Endothelial cell of umbilical vein (primary cell): ENCODE measurements around the gene ZC3H15. TPM values are rescaled to one million over a fixed set of nuclear protein-coding genes. Genes with fewer than 3 reads are reported as not detected.

ENCODE experiments used
- BruUV-seq: library from RNA; stranded (reverse); fragments of 400-500 nt; replicated peaks from 2 replicates; lab custom pipeline; 2021; lab: Mats Ljungman, UMichigan
- CTCF ChIA-PET: fragments of 300-600, 350-600 bp; sonication (Branson Sonifier 250); formaldehyde crosslinking; loops from one replicate; lab custom pipeline; 2021; ENCODE audit warnings: antibody characterized with exemption, inconsistent platforms; lab: Charles Lee
- POLR2A ChIA-PET: fragments of 300-600, 350-600 bp; sonication (Branson Sonifier 250); formaldehyde crosslinking; loops from one replicate; lab custom pipeline; 2021; ENCODE audit warnings: antibody characterized with exemption, inconsistent platforms; lab: Charles Lee
- DNase-seq: peaks from one replicate; pipeline ENCODE4 v3.0.0-alpha.2; 2011; ENCODE audit warnings: low read depth, low spot score
- FAIRE-seq: peaks from 2 replicates; lab custom pipeline; 2011; peaks lifted over from hg19 to GRCh38; lab: Jason Lieb, UNC
- H2AFZ ChIP-seq: 2 replicates; pipeline ENCODE4 v1.6.0; 2012; ENCODE audit warnings: low read depth, low read length, control low read depth, inconsistent platforms
- H3K27ac ChIP-seq: 2 replicates; pipeline ENCODE4 v1.5.1; 2011; ENCODE audit warnings: low read depth, mild to moderate bottlenecking, control low read depth, low read length, moderate library complexity; ENCODE audit not compliant: insufficient read depth
- H3K27me3 ChIP-seq, 2 experiments: 2 replicates each; pipeline versions ENCODE4 v1.6.0 to v1.6.1; 2011; ENCODE audit warnings: low read length in 2 of 2, mixed read lengths in 1 of 2; ENCODE audit not compliant: control insufficient read depth in 2 of 2, insufficient read depth in 2 of 2
- H3K36me3 ChIP-seq, 2 experiments: 2 replicates in 1 of 2; 3 replicates in 1 of 2; pipeline ENCODE4 v1.5.1; 2011; ENCODE audit warnings: low read length in 2 of 2, mild to moderate bottlenecking in 1 of 2, moderate library complexity in 1 of 2; ENCODE audit not compliant: control insufficient read depth in 2 of 2, insufficient read depth in 2 of 2; ENCODE audit errors: extremely low read depth in 1 of 2
- H3K4me1 ChIP-seq: 3 replicates; pipeline ENCODE4 v1.5.1; 2011; ENCODE audit warnings: mild to moderate bottlenecking, low read length; ENCODE audit not compliant: control insufficient read depth, insufficient read depth; ENCODE audit errors: extremely low read depth
- H3K4me2 ChIP-seq: 2 replicates; pipeline ENCODE4 v1.6.1; 2011; ENCODE audit warnings: low read length, control low read depth, mixed read lengths; ENCODE audit not compliant: insufficient read depth
- H3K4me3 ChIP-seq, 3 experiments: fragments of 200-600 bp in 1 of 3; sonication (generic), shearing (Covaris generic) in 1 of 3; replicated peaks in 1 of 3; 2 replicates each; pipeline ENCODE4 v1.5.1; 2011 to 2016; ENCODE audit warnings: control low read depth in 3 of 3, low read length in 3 of 3, mild to moderate bottlenecking in 2 of 3, inconsistent platforms in 1 of 3, low read depth in 1 of 3, moderate library complexity in 1 of 3; ENCODE audit not compliant: insufficient read depth in 1 of 3
- H3K79me2 ChIP-seq: 2 replicates; pipeline ENCODE4 v1.6.0; 2012; ENCODE audit warnings: low read length, inconsistent platforms; ENCODE audit not compliant: control insufficient read depth, insufficient read depth
- H3K9ac ChIP-seq: replicated peaks from 2 replicates; pipeline ENCODE3; 2011; ENCODE audit warnings: low read length, control low read depth; ENCODE audit not compliant: insufficient read depth; ENCODE audit errors: extremely low read depth
- H3K9me1 ChIP-seq: replicated peaks from 3 replicates; pipeline ENCODE4 v1.6.0; 2011; ENCODE audit warnings: mild to moderate bottlenecking, low read length; ENCODE audit not compliant: control insufficient read depth, insufficient read depth; ENCODE audit errors: extremely low read depth
- H3K9me3 ChIP-seq: replicated peaks from 2 replicates; pipeline ENCODE4 v1.5.1; 2012; ENCODE audit warnings: low read length, inconsistent platforms; ENCODE audit not compliant: control insufficient read depth, insufficient read depth
- H4K20me1 ChIP-seq: replicated peaks from 2 replicates; pipeline ENCODE3; 2011; ENCODE audit warnings: mild to moderate bottlenecking, low read length; ENCODE audit not compliant: control insufficient read depth, insufficient read depth; ENCODE audit errors: extremely low read depth
- CTCF ChIP-seq, 2 donors: IDR thresholded peaks; 1 replicate in 1 of 2; 2 replicates in 1 of 2; pipeline ENCODE4 v1.5.1; 2011; ENCODE audit warnings: low read length in 2 of 2, mild to moderate bottlenecking in 2 of 2, moderate library complexity in 2 of 2, control low read depth in 1 of 2, inconsistent platforms in 1 of 2, low read depth in 1 of 2; ENCODE audit not compliant: insufficient read depth in 1 of 2; ENCODE audit errors: extremely low read depth in 1 of 2
- EZH2 ChIP-seq: IDR thresholded peaks from 2 replicates; pipeline ENCODE4 v1.6.1; 2012; ENCODE audit warnings: borderline replicate concordance, low read depth, mild to moderate bottlenecking, moderate library complexity, low read length, inconsistent platforms; ENCODE audit not compliant: severe bottlenecking
- FOS ChIP-seq: IDR thresholded peaks from 2 replicates; pipeline ENCODE4 v1.6.1; 2011; ENCODE audit warnings: mild to moderate bottlenecking, low read length, moderate library complexity, borderline replicate concordance; ENCODE audit not compliant: insufficient read depth
- GATA2 ChIP-seq: IDR thresholded peaks from 2 replicates; pipeline ENCODE4 v1.7.0; 2011; ENCODE audit warnings: low read depth, mild to moderate bottlenecking, moderate library complexity, mixed read lengths, low read length; ENCODE audit not compliant: insufficient read length, insufficient read depth
- JUN ChIP-seq: IDR thresholded peaks from 2 replicates; pipeline ENCODE4 v1.6.1; 2011; ENCODE audit warnings: borderline replicate concordance, low read depth; ENCODE audit not compliant: insufficient read length, insufficient read depth
- MAX ChIP-seq: IDR thresholded peaks from 2 replicates; pipeline ENCODE4 v1.6.1; 2011; ENCODE audit not compliant: insufficient read depth, insufficient read length
- MYC ChIP-seq: IDR thresholded peaks from one replicate; pipeline ENCODE4 v1.6.1; 2011; ENCODE audit warnings: mild to moderate bottlenecking, low read depth, low read length
- POLR2A ChIP-seq: IDR thresholded peaks from 2 replicates; pipeline ENCODE4 v1.6.1; 2012; ENCODE audit warnings: low read depth, mild to moderate bottlenecking, control low read depth, low read length
- POLR2AphosphoS5 ChIP-seq: IDR thresholded peaks from 2 replicates; pipeline ENCODE4 v1.6.1; 2012; ENCODE audit warnings: low read depth, mild to moderate bottlenecking, control low read depth, low read length, moderate library complexity; ENCODE audit not compliant: insufficient read depth
- dilution Hi-C: fragments of 300-500 bp; cut with MboI; formaldehyde crosslinking; loops from one replicate; pipeline ENCODE4 v1.15.0; 2019; ENCODE audit warnings: low sequenced_read_pairs; ENCODE audit not compliant: extremely low pct_ligation_motif_present
- intact Hi-C: fragments of 100-400 bp; cut with micrococcal nuclease; formaldehyde crosslinking; loops from one replicate; pipeline ENCODE4 v1.10.0; 2022
- polyA plus RNA-seq, 4 experiments: library from polyadenylated mRNA; depleted of rRNA in 3 of 4; stranded (reverse) in 3 of 4; unstranded in 1 of 4; fragments of >200 nt; gene quantifications; 2 replicates each; pipeline versions ENCODE4 v1.2.1 to v1.2.3, GENCODE V29; 2011 to 2012; ENCODE audit warnings: missing spikeins in 1 of 4
- total RNA-seq: library from RNA; stranded (reverse); gene quantifications from 2 replicates; pipeline ENCODE4 v1.2.3, GENCODE V29; 2021

The ZC3H15 gene
- total and polyA plus RNA-seq, 2 donors (not counting 3 experiments of a cell fraction or from before 2014, with no cell fraction given): 24.1 to 65.1 TPM

- DNase-seq: no peak
- Histone ChIP-seq H3K4me1 (peaks cover 9% of the 10 kb centered on the region), H3K27me3 (no peaks in the 10 kb centered on the region), H3K9ac (no peak overlapping the region), H3K79me2 (no peaks in the 10 kb centered on the region), H3K9me3 (no peaks in the 10 kb centered on the region), H3K4me2 (no peak overlapping the region), H3K9me1 (no peaks in the 10 kb centered on the region), H3K36me3 (no peaks in the 10 kb centered on the region), H3K4me3 (no peak overlapping the region), H3K27ac (no peak overlapping the region), H4K20me1 (no peaks in the 10 kb centered on the region), H2AFZ (no peak overlapping the region)
- ChIA-PET CTCF (interaction anchor here (1.2 to 2.7 kb wide), 3 partner anchors 10 to 14 kb away, joined by 4 to 7 read pairs (median 5); no protein-coding TSS in a partner anchor), POLR2A (no interaction called here)
- FAIRE-seq: no peak
- BruUV-seq: no TSS peak
- dilution Hi-C loops (no loop called here), intact Hi-C loops (loop anchor here (10.0 kb wide), 1 partner anchor 569 kb away; no protein-coding TSS in a partner anchor)
- TF ChIP-seq MAX (no peak), POLR2AphosphoS5 (no peak), MYC (no peak), FOS (no peak)
Observed at GRCh38 chr2:186443851-186444250, 42.2 kb upstream of the ZC3H15 start.

GRCh38 chr2:186445506-186445905, 40.6 kb upstream of the ZC3H15 start:
- Histone ChIP-seq H3K9me1 (no peaks in the 10 kb centered on the region), H4K20me1 (no peaks in the 10 kb centered on the region), H3K36me3 (no peaks in the 10 kb centered on the region), H2AFZ (no peak overlapping the region), H3K9me3 (no peaks in the 10 kb centered on the region), H3K4me3 (no peak overlapping the region), H3K9ac (no peak overlapping the region), H3K4me1 (peaks cover 4% of the 10 kb centered on the region), H3K27me3 (no peaks in the 10 kb centered on the region), H3K27ac (no peak overlapping the region), H3K4me2 (no peak overlapping the region), H3K79me2 (no peaks in the 10 kb centered on the region)
- ChIA-PET CTCF (interaction anchor here (2.1 to 2.7 kb wide), 2 partner anchors 8 to 13 kb away, joined by 4 to 7 read pairs; no protein-coding TSS in a partner anchor), POLR2A (no interaction called here)
- dilution Hi-C loops: no loop called here
- FAIRE-seq (no peak), DNase-seq (no peak)
- no TSS peak for BruUV-seq
- TF ChIP-seq GATA2 (no peak), EZH2 (no peak), CTCF (IDR thresholded peaks at IDR 0.05; ENCODE audit: extremely low read depth in 1 of 2, insufficient read depth in 1 of 2, low read depth in 1 of 2, low read length in 2 of 2) (no peak), POLR2AphosphoS5 (no peak), POLR2A (no peak), MYC (no peak), JUN (no peak), MAX (no peak)
- intact Hi-C loops: loop anchor here (10.0 kb wide), 1 partner anchor 571 kb away; no protein-coding TSS in a partner anchor
